Spleen (tissue), 11 donors: ENCODE data around the gene EHHADH. TPM values are rescaled to one million over a fixed set of nuclear protein-coding genes. Genes with fewer than 3 reads are reported as not detected.

Experiments used
- DNase-seq: peaks from one replicate; pipeline ENCODE4 v3.0.0-alpha.2; 2020
- H3K27ac ChIP-seq, 8 donors: fragments of 200-600 bp; sonication (generic) in 7 of 8; 1 replicate in 4 of 8; 2 replicates in 4 of 8; pipeline versions ENCODE4 v1.5.0 to v1.8.0; 2016 to 2021; ENCODE audit warnings: inconsistent platforms in 4 of 8, mild to moderate bottlenecking in 4 of 8, moderate library complexity in 1 of 8
- H3K27me3 ChIP-seq, 7 donors: fragments of 200-600 bp; sonication (generic) in 6 of 7; replicated peaks in 1 of 7; 1 replicate in 4 of 7; 2 replicates in 3 of 7; pipeline versions ENCODE4 v1.5.0 to v1.8.0; 2016 to 2021; ENCODE audit warnings: inconsistent platforms in 3 of 7, mild to moderate bottlenecking in 1 of 7
- H3K36me3 ChIP-seq, 6 donors: fragments of 200-600 bp; sonication (generic) in 5 of 6; 1 replicate in 4 of 6; 2 replicates in 2 of 6; pipeline versions ENCODE4 v1.5.0 to v1.8.0; 2016 to 2021; ENCODE audit warnings: inconsistent platforms in 2 of 6
- H3K4me1 ChIP-seq, 6 donors: fragments of 200-600 bp; sonication (generic) in 5 of 6; 1 replicate in 3 of 6; 2 replicates in 3 of 6; pipeline versions ENCODE4 v1.5.0 to v1.8.0; 2016 to 2021; ENCODE audit warnings: inconsistent platforms in 3 of 6
- H3K4me3 ChIP-seq, 8 donors: fragments of 200-600 bp; sonication (generic) in 7 of 8; 1 replicate in 4 of 8; 2 replicates in 4 of 8; pipeline versions ENCODE4 v1.5.0 to v1.8.0; 2016 to 2021; ENCODE audit warnings: inconsistent platforms in 4 of 8, mild to moderate bottlenecking in 4 of 8, moderate library complexity in 2 of 8
- H3K9me3 ChIP-seq, 8 donors: fragments of 200-600 bp; sonication (generic) in 7 of 8; 1 replicate in 4 of 8; 2 replicates in 4 of 8; pipeline versions ENCODE4 v1.5.0 to v1.8.0; 2016 to 2021; ENCODE audit warnings: inconsistent platforms in 4 of 8
- POLR2A ChIP-seq, 3 donors: fragments of 450-650 bp; IDR thresholded peaks; one replicate each; pipeline ENCODE4 v1.5.1; 2017; ENCODE audit warnings: antibody characterized with exemption in 3 of 3, mild to moderate bottlenecking in 1 of 3
- POLR2AphosphoS5 ChIP-seq, 3 donors: sonication (generic); formaldehyde crosslinking; IDR thresholded peaks; one replicate each; pipeline ENCODE4 v1.5.1; 2017; ENCODE audit warnings: antibody characterized with exemption in 3 of 3
- WGBS, 5 donors: extraction: QIAGEN DNeasy Blood & Tissue Kit in 3 of 5; methylation state at CpG; one replicate each; pipeline versions ENCODE4 v1.1.5 to v1.1.7; 2013 to 2018; 5-methylcytosine and 5-hydroxymethylcytosine counted together
- intact Hi-C: fragments of 100-400 bp; cut with DNase I; formaldehyde crosslinking; loops from one replicate; pipeline ENCODE4 v1.15.0; 2023; ENCODE audit warnings: low total_unique reads
- polyA plus RNA-seq, 3 donors: library from polyadenylated mRNA; stranded (reverse); fragments of 200-250 nt; gene quantifications; one replicate each; pipeline ENCODE4 v1.2.1, GENCODE V29; 2013
- total RNA-seq, 7 donors: library from RNA; depleted of rRNA in 3 of 7; stranded (reverse); fragments of >200 nt in 3 of 7; fragmentation: NEBNext Ultra II Directional in 4 of 7; extraction: Animal tissue kit (Norgen Biotek cat#: 25700) in 4 of 7; gene quantifications; one replicate each; pipeline versions ENCODE4 v1.1.0 to v1.2.1, GENCODE V29; 2016 to 2021
- TF ChIP-seq, protein P1 (sequence below), 11 experiments: fragments of 200-600 bp in 7 of 11; fragments of 450-650 bp in 4 of 11; sonication (generic) in 4 of 11; IDR thresholded peaks in 8 of 11; conservative IDR thresholded peaks in 3 of 11; 1 replicate in 7 of 11; 2 replicates in 4 of 11; pipeline versions ENCODE4 v1.4.0 to v1.8.0; 2016 to 2021; ENCODE audit warnings: antibody characterized with exemption in 11 of 11, inconsistent platforms in 4 of 11, mild to moderate bottlenecking in 1 of 11
- donor health status: healthy with polysubstance abuse.
- donor health status: DM: no; HTN: no; CAD: no; lungs with moderate emphysema.
- donor health status: DM: no; HTN: no; CAD: no.
- donor health status: Bipolar disorder and iron deficiency.
- donor health status: healthy.
- donor health status: DM: no; HTN: no; CAD: no.
- donor health status: DM: yes; HTN: yes; CAD: no.

Gene EHHADH
- total and polyA plus RNA-seq, 10 donors = 1.3 to 18.9 (median 7.4) TPM

- H3K4me1 ChIP-seq = no peaks in the 10 kb centered on the region
- H3K27me3 ChIP-seq = no peaks in the 10 kb centered on the region
- DNase-seq = no peak
- H3K27ac ChIP-seq = no peak overlapping the region
- WGBS, 5 donors = 70 to 88% (median 78%) methylated on average over 7 of the region's 7 CpGs
- TF ChIP-seq POLR2AphosphoS5 (IDR thresholded peaks at IDR 0.05) = no peak
- no peak for TF ChIP-seq POLR2A (IDR thresholded peaks at IDR 0.05)
- TF ChIP-seq, protein P1, sequence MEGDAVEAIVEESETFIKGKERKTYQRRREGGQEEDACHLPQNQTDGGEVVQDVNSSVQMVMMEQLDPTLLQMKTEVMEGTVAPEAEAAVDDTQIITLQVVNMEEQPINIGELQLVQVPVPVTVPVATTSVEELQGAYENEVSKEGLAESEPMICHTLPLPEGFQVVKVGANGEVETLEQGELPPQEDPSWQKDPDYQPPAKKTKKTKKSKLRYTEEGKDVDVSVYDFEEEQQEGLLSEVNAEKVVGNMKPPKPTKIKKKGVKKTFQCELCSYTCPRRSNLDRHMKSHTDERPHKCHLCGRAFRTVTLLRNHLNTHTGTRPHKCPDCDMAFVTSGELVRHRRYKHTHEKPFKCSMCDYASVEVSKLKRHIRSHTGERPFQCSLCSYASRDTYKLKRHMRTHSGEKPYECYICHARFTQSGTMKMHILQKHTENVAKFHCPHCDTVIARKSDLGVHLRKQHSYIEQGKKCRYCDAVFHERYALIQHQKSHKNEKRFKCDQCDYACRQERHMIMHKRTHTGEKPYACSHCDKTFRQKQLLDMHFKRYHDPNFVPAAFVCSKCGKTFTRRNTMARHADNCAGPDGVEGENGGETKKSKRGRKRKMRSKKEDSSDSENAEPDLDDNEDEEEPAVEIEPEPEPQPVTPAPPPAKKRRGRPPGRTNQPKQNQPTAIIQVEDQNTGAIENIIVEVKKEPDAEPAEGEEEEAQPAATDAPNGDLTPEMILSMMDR (IDR thresholded peaks at IDR 0.05 in 8 of 11, conservative IDR thresholded peaks at IDR 0.05 in 3 of 11) = no peak
- H3K4me3 ChIP-seq = no peak overlapping the region
- peaks cover 0 to 27% (median 2%) of the 10 kb centered on the region in 6 donors for H3K36me3 ChIP-seq
- no peaks in the 10 kb centered on the region for H3K9me3 ChIP-seq
- intact Hi-C loops = no loop called here
Measured at GRCh38 chr3:185205865-185206264, 48.0 kb downstream of the EHHADH start.

GRCh38 chr3:185204894-185205293, 49.0 kb downstream of the EHHADH start:
- Histone ChIP-seq H3K4me3 (no peak overlapping the region), H3K9me3 (no peaks in the 10 kb centered on the region), H3K36me3 (peaks cover 0 to 30% (median 2%) of the 10 kb centered on the region in 6 donors), H3K4me1 (no peaks in the 10 kb centered on the region), H3K27me3 (no peaks in the 10 kb centered on the region), H3K27ac (no peak overlapping the region)
- DNase-seq = no peak
- intact Hi-C loops = no loop called here
- TF ChIP-seq POLR2A (IDR thresholded peaks at IDR 0.05) = no peak
- TF ChIP-seq POLR2AphosphoS5 (IDR thresholded peaks at IDR 0.05) = no peak
- TF ChIP-seq, protein P1 (IDR thresholded peaks at IDR 0.05 in 8 of 11, conservative IDR thresholded peaks at IDR 0.05 in 3 of 11) = no peak
- WGBS, 5 donors = 81 to 92% (median 89%) methylated on average over 2 of the region's 2 CpGs

DNA sequence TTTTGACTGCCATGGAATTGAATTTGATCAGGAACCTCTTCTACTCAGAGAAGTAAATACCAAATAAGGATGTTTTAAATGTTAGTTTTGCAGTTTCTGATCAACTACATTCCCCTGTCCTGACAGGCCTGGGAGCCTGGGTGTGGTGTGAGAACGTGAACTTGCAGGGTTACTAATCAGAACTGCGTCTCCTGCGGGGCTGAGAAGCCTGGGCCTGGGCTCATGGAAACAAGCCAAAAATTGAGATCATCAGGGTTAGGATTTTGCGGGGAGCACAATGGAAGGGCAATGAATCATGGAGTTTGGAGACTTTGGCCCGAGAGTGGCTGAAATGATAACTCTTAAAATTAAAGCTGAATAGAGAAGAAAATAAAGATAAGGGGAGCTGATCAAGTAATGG, 53.2 kb downstream of the EHHADH start:
- Histone ChIP-seq H3K4me1 (no peaks in the 10 kb centered on the region), H3K36me3 (peaks cover 0 to 30% (median 2%) of the 10 kb centered on the region in 6 donors), H3K27me3 (no peaks in the 10 kb centered on the region), H3K9me3 (no peaks in the 10 kb centered on the region), H3K27ac (no peak overlapping the region), H3K4me3 (no peak overlapping the region)
- WGBS, 5 donors = 86 to 97% (median 93%) methylated on average over 5 of the region's 5 CpGs
- no peak for TF ChIP-seq POLR2A (IDR thresholded peaks at IDR 0.05)
- no peak for TF ChIP-seq POLR2AphosphoS5 (IDR thresholded peaks at IDR 0.05)
- TF ChIP-seq, protein P1 (IDR thresholded peaks at IDR 0.05 in 8 of 11, conservative IDR thresholded peaks at IDR 0.05 in 3 of 11) = no peak
- intact Hi-C loops = no loop called here
- DNase-seq = no peak

DNA sequence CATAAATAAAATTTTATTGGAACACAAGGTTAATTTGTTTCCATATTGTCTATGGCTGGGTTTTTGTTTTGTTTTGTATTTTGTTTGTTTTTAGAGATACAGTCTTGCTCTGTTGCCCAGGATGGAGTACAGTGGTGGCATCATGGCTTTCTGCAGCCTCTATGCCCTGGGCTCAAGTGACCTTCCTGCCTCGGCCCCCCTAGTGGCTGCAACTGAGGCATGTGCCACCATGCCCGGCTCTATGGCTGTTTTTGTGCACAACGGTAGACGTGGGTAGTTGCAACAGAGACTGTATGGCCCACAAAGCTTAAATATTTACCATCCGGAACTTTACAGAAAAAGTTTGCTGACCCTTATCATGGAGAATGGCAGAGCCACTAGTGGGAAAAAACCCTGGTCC, 54.2 kb downstream of the EHHADH start:
- H3K4me1 ChIP-seq = no peaks in the 10 kb centered on the region
- no peak overlapping the region for H3K27ac ChIP-seq
- TF ChIP-seq, protein P1 (IDR thresholded peaks at IDR 0.05 in 8 of 11, conservative IDR thresholded peaks at IDR 0.05 in 3 of 11) = no peak
- TF ChIP-seq POLR2A (IDR thresholded peaks at IDR 0.05) (no peak), POLR2AphosphoS5 (IDR thresholded peaks at IDR 0.05) (no peak)
- 84 to 96% (median 89%) methylated on average over 5 of the region's 5 CpGs for WGBS, 5 donors
- intact Hi-C loops = no loop called here
- H3K9me3 ChIP-seq = peaks cover 0 to 3% (median 0%) of the 10 kb centered on the region in 8 donors
- no peak overlapping the region for H3K4me3 ChIP-seq
- peaks cover 0 to 30% (median 2%) of the 10 kb centered on the region in 6 donors for H3K36me3 ChIP-seq
- H3K27me3 ChIP-seq = no peaks in the 10 kb centered on the region
- DNase-seq = no peak
